Gastrocnemius medialis (tissue), 4 donors: ENCODE results near the gene TMEM132C.

Source experiments
- POLR2A ChIP-seq, 2 donors: fragments of 450-650 bp; IDR thresholded peaks; one replicate each; pipeline ENCODE4 v1.6.1; 2017; ENCODE audit warnings: antibody characterized with exemption in 2 of 2, mild to moderate bottlenecking in 2 of 2, moderate library complexity in 2 of 2
- TF ChIP-seq, protein P1 (sequence below), 5 experiments: fragments of 450-650 bp in 3 of 5; fragments of 200-600 bp in 2 of 5; sonication (generic) in 2 of 5; IDR thresholded peaks in 4 of 5; conservative IDR thresholded peaks in 1 of 5; 1 replicate in 4 of 5; 2 replicates in 1 of 5; pipeline ENCODE4 v1.5.1; 2016 to 2019; ENCODE audit warnings: antibody characterized with exemption in 5 of 5, mild to moderate bottlenecking in 3 of 5, moderate library complexity in 3 of 5

GRCh38 chr12:128570191-128571065, 303.5 kb downstream of the TMEM132C start:
- no peak for TF ChIP-seq POLR2A (IDR thresholded peaks at IDR 0.05)
- TF ChIP-seq, protein P1, sequence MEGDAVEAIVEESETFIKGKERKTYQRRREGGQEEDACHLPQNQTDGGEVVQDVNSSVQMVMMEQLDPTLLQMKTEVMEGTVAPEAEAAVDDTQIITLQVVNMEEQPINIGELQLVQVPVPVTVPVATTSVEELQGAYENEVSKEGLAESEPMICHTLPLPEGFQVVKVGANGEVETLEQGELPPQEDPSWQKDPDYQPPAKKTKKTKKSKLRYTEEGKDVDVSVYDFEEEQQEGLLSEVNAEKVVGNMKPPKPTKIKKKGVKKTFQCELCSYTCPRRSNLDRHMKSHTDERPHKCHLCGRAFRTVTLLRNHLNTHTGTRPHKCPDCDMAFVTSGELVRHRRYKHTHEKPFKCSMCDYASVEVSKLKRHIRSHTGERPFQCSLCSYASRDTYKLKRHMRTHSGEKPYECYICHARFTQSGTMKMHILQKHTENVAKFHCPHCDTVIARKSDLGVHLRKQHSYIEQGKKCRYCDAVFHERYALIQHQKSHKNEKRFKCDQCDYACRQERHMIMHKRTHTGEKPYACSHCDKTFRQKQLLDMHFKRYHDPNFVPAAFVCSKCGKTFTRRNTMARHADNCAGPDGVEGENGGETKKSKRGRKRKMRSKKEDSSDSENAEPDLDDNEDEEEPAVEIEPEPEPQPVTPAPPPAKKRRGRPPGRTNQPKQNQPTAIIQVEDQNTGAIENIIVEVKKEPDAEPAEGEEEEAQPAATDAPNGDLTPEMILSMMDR (IDR thresholded peaks at IDR 0.05 in 4 of 5, conservative IDR thresholded peaks at IDR 0.05 in 1 of 5) = no peak
